Amniotic epithelial cell (primary cell): ENCODE measurements around the gene SEC63.
"Not testable (repeated sequence)": the region's sequence is repeated elsewhere in the genome, so short reads cannot be mapped to it uniquely, and the experiment has no call there.

Experiments used
- DNase-seq: peaks from one replicate; pipeline ENCODE4 v3.0.0-alpha.2; 2010; ENCODE audit warnings: low read depth

SEC63 gene

GRCh38 chr6:107928984-107929383 is 29.0 kb downstream of the SEC63 start:
- no peak for DNase-seq

- not testable (repeated sequence) for DNase-seq
Measured at GRCh38 chr6:107926697-107927544, 31.1 kb downstream of the SEC63 start.

GRCh38 chr6:107917451-107918375 is 40.3 kb downstream of the SEC63 start:
- no peak for DNase-seq

DNA sequence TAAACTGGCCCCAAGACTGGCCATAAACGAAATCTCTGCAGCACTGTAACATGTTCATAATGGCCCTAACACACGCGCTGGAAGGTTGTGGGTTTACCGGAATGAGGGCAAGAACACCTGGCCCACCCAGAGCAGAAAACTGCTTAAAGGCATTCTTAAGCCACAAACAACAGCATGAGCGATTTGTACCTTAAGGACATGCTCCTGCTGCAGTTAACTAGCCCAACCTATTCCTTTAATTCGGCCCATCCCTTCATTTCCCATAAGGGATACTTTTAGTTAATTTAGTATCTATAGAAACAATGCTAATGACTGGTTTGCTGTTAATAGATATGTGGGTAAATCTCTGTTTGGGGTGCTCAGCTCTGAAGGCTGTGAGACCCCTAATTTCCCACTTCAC is 41.0 kb downstream of the SEC63 start:
- DNase-seq, result not testable (repeated sequence)

DNA sequence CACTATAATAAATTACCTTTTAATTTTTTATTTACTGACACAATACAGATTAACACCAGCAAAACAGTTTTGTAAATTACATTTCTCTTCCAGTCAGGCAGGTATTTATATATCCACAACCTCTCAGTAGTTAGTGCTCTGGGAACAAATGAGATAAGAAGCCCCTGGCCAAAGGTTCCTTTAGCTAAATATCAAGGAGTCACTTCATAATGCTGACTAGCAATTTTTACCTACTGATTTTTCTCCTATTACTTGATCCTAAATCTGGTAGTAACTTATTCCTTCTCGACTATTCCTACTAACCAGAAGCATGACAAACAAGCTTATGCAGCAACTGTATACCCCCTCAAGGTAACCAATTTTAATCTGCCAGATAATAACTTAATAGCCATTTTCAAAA is 46.3 kb downstream of the SEC63 start:
- DNase-seq, result no peak

GRCh38 chr6:107894809-107895396 is 63.1 kb downstream of the SEC63 start:
- no peak for DNase-seq

DNA sequence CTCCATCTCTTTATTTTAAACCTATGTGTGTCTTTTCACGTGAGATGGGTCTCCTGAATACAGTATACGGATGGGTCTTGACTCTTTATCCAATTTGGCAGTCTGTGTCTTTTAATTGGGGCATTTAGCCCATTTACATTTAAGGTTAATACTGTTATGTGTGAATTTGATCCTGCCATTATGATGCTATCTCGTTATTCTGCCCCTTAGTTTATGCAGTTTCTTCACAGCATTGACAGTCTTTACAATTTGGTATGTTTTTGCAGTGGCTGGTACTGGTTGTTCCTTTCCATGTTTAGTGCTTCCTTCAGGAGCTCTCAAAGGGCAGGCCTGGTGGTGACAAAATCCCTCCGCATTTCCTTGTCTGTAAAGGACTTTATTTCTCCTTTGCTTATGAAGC is 67.6 kb downstream of the SEC63 start:
- not testable (repeated sequence) for DNase-seq

DNA sequence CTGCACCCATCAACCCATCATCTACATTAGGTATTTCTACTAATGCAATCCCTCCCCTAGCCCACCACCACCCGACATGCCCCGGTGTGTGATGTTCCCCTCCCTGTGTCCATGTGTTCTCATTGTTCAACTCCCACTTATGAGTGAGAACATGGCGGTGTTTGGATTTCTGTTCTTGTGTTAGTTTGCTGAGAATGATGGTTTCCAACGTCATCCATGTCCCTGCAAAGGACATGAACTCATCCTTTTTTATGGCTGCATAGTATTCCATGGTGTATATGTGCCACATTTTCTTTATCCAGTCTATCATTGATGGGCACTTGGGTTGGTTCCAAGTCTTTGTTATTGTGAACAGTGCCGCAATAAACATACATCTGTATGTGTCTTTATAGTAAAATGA is 72.1 kb downstream of the SEC63 start:
- not testable (repeated sequence) for DNase-seq

DNA sequence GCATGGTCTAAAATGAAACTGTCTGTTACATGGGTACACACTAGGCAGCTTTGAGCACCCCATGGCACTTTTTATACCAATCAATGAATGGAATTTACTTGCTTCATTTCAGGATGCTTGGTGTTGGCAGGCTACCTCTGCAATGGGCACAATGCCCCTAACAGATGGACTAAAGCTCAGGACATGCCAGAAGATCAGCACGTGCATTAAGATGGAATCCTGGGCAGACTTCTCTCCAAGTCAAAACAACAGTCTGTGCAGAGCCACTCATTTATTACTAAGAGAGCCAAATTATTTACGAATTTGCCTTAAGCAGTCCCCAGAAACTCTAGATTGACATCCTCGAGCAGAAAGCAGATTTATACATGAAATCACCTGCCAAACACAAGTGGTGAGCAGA is 78.1 kb downstream of the SEC63 start:
- DNase-seq, result no peak

DNA sequence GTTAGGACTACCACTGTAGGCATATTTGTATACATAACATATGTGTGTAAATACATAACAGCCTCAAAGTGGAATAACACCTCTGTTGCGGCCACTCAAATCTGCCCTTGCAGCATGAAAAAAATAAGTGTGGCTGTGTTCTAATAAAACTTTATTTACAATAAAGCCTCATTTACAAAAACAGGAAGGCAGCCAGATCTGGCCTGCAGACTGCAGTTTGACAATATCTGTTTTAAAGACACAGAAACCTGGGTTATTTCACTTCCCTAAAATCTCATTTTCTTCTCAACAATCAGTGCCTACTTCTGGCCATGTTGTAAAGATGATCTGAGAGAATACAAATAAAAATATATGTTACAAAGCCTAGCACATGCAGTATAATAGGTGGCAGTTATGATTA is 80.0 kb downstream of the SEC63 start:
- no peak for DNase-seq

DNA sequence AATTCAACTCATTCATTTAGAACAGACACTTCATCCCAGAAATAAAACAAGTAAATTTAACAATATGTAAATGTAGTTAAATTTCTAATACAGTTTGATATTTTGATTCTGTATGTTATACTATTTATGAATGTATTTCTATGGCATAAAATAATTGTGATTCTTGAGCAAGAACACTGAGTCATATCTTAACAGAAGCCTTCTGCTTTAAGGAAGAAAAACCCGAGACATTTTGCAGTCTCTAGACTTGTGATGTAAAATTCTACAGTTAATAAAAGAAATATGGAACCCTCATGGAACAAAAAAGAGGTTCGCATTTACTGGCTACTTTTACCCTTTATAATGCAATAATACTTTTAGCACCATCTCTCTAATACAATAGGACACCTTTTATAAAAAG is 86.0 kb downstream of the SEC63 start:
- DNase-seq, result peak; percentile 52

GRCh38 chr6:107871512-107871911 is 86.5 kb downstream of the SEC63 start:
- not testable (repeated sequence) for DNase-seq

GRCh38 chr6:107871016-107871415 is 87.0 kb downstream of the SEC63 start:
- peak; percentile 66 for DNase-seq

DNA sequence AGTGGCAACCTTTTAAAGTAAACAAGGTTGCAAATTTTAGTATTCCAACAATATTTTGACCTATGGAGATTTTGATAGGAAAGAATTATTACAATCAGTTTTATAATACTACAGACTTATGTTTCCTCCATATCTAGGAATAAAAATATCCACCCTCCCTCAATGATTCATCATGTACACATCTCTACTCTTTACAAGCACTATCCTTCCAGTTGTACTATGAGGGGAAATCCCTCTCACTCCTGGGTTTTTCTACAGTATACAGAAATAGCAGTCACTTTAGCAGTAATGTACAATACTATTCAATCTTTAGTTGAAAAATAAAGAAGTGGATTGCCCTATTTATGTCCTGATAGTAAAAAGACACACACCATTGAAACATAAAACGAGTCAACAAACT is 87.6 kb downstream of the SEC63 start:
- peak; percentile 64 for DNase-seq

GRCh38 chr6:107869871-107870270 is 88.1 kb downstream of the SEC63 start:
- DNase-seq, result no peak

- DNase-seq, result no peak
Measured at GRCh38 chr6:107868867-107869611, 89.0 kb downstream of the SEC63 start.

- no peak for DNase-seq
Measured at GRCh38 chr6:107867302-107867615, 90.7 kb downstream of the SEC63 start.

GRCh38 chr6:107866606-107867301 is 91.3 kb downstream of the SEC63 start:
- DNase-seq, result peak; percentile 34

DNA sequence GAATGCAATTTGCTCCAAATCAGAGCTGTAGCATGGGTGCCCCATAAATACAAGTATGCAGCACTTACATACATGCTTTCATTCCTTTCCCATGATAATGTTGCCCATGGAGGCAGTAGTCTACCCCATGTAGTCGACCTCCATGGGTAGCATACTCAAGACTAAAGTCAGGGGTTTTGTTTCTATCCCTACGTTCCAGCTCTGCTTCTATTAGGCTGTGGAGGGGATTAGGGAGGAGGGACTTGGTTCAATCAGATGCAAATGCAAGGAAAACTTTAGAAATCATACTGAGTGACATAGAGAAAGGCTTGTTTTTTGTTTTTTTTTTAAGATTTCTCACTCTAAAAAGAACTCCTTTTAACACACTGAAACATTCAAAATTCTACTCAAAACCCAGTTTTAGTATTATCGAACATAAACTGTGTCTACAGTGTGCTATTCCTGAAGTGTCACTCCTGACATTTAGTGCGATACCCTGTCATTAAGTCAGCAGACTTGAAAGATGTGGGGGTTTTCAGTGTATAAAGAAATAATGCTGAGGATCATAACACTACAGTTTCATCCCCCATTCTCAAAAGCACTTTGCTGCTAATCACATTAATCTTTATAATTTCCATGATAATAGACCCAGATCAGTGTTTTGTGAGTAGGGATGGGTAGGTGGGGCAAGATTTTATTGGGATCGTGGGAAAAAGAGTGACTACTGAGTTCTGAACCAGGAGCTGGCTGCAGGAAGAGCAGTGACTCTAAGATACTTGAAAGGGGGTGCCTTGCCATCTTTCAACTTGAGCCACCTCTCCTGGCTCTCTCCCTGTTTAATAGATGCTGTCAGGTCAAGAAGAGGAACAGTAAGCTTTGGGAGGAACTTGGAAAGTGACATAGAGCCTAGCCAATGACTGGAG is 93.5 kb downstream of the SEC63 start:
- DNase-seq, result no peak

- no peak for DNase-seq
Measured at GRCh38 chr6:107862383-107862782, 95.6 kb downstream of the SEC63 start.
